Lung (tissue), 12 donors: ENCODE data around the gene SIL1. TPM values are rescaled to one million over a fixed set of nuclear protein-coding genes. Genes with fewer than 3 reads are reported as not detected.
A peak's percentile ranks its signal among the peaks of the same experiment; 100 is the strongest.

ENCODE experiments used
- ATAC-seq: fragments of 200-7000 bp; cut with Tn5 transposase; one replicate; pipeline ENCODE4 v1.9.1; 2020; ENCODE audit warnings: moderate number of reproducible peaks; ENCODE audit not compliant: insufficient read depth, low FRiP score
- DNase-seq, 3 donors: peaks; one replicate each; pipeline ENCODE4 v3.0.0-alpha.2; 2013 to 2017
- H3K27ac ChIP-seq, 2 donors: one replicate each; pipeline ENCODE4 v1.5.1; 2013; ENCODE audit warnings: mild to moderate bottlenecking in 2 of 2, moderate library complexity in 2 of 2, control low read depth in 1 of 2, inconsistent platforms in 1 of 2, low read depth in 1 of 2, low read length in 1 of 2
- H3K27me3 ChIP-seq, 3 donors: one replicate each; pipeline ENCODE4 v1.5.1; 2013; ENCODE audit warnings: low read length in 2 of 3; ENCODE audit not compliant: control insufficient read depth in 3 of 3, insufficient read depth in 3 of 3
- H3K36me3 ChIP-seq, 4 donors: one replicate each; pipeline ENCODE4 v1.5.1; 2013; ENCODE audit warnings: low read length in 4 of 4, mild to moderate bottlenecking in 1 of 4, moderate library complexity in 1 of 4; ENCODE audit not compliant: control insufficient read depth in 4 of 4, insufficient read depth in 4 of 4
- H3K4me1 ChIP-seq, 5 donors: one replicate each; pipeline ENCODE4 v1.5.1; 2013; ENCODE audit warnings: low read length in 5 of 5, mild to moderate bottlenecking in 2 of 5, moderate library complexity in 1 of 5; ENCODE audit not compliant: control insufficient read depth in 5 of 5, insufficient read depth in 5 of 5
- H3K4me3 ChIP-seq: one replicate; pipeline ENCODE4 v1.5.1; 2013; ENCODE audit warnings: mild to moderate bottlenecking, control low read depth, moderate library complexity
- H3K9ac ChIP-seq, 2 donors: one replicate each; pipeline ENCODE4 v1.5.1; 2013; ENCODE audit warnings: low read length in 2 of 2, control low read depth in 1 of 2; ENCODE audit not compliant: insufficient read depth in 1 of 2
- H3K9me3 ChIP-seq, 4 donors: one replicate each; pipeline ENCODE4 v1.5.1; 2013; ENCODE audit warnings: low read length in 3 of 4, mild to moderate bottlenecking in 1 of 4, moderate library complexity in 1 of 4; ENCODE audit not compliant: control insufficient read depth in 4 of 4, insufficient read depth in 3 of 4
- CTCF ChIP-seq: IDR thresholded peaks from 2 replicates; pipeline ENCODE4 v1.5.1; 2012; ENCODE audit warnings: mild to moderate bottlenecking; ENCODE audit errors: control extremely low read depth, extremely low read depth
- WGBS, 2 donors: extraction: QIAGEN DNeasy Blood & Tissue Kit; methylation state at CpG; one replicate each; pipeline ENCODE4 v1.1.7; 2013; 5-methylcytosine and 5-hydroxymethylcytosine counted together
- polyA plus RNA-seq, 2 donors: library from polyadenylated mRNA; stranded (reverse); fragments of 200-250 nt; gene quantifications; one replicate each; pipeline ENCODE4 v1.2.1, GENCODE V29; 2013
- total RNA-seq, 2 donors: library from RNA; depleted of rRNA in 1 of 2; stranded (reverse); fragments of >200 nt in 1 of 2; gene quantifications; one replicate each; pipeline ENCODE4 v1.2.1, GENCODE V29; 2014 to 2021
- donor health status: control.
- donor health status: control.
- donor health status: Bipolar disorder and iron deficiency.
- donor health status: healthy.
- donor health status: DM: yes; HTN: yes; CAD: no.

The SIL1 gene
- total and polyA plus RNA-seq, 4 donors: 38.5 to 109 (median 78.4) TPM

GRCh38 chr5:138949223-138949574, 249.0 kb downstream of the SIL1 start:
- DNase-seq: no peak
- TF ChIP-seq CTCF: no peak
- 90 to 95% methylated on average over 4 of the region's 4 CpGs for WGBS, 2 donors

GRCh38 chr5:138948471-138949222, 249.5 kb downstream of the SIL1 start:
- Histone ChIP-seq H3K27me3 (no peaks in the 10 kb centered on the region), H3K4me3 (no peak overlapping the region), H3K9me3 (no peaks in the 10 kb centered on the region), H3K9ac (no peak overlapping the region), H3K4me1 (peaks cover 7 to 67% (median 27%) of the 10 kb centered on the region in 5 donors), H3K36me3 (peaks cover 0 to 18% (median 14%) of the 10 kb centered on the region in 4 donors), H3K27ac (no peak overlapping the region)
- no peak for TF ChIP-seq CTCF
- ATAC-seq: no peak
- DNase-seq: peak in 2 of 3 donors; percentile 60 to 63
- WGBS, 2 donors: 86 to 89% methylated on average over 23 of the region's 23 CpGs

More at GRCh38 chr5:138949223-138949574, 249.0 kb downstream of the SIL1 start:
- H3K9ac ChIP-seq: no peak overlapping the region
- no peak for ATAC-seq
- H3K9me3 ChIP-seq: no peaks in the 10 kb centered on the region
- H3K4me3 ChIP-seq: no peak overlapping the region
- no peaks in the 10 kb centered on the region for H3K27me3 ChIP-seq
- H3K27ac ChIP-seq: no peak overlapping the region
- peaks cover 7 to 72% (median 30%) of the 10 kb centered on the region in 5 donors for H3K4me1 ChIP-seq
- peaks cover 0 to 17% (median 14%) of the 10 kb centered on the region in 4 donors for H3K36me3 ChIP-seq

GRCh38 chr5:138947780-138948179, 250.4 kb downstream of the SIL1 start:
- H3K9me3 ChIP-seq: no peaks in the 10 kb centered on the region
- DNase-seq (no peak), ATAC-seq (no peak)
- peaks cover 0 to 19% (median 14%) of the 10 kb centered on the region in 4 donors for H3K36me3 ChIP-seq
- no peak overlapping the region for H3K9ac ChIP-seq
- TF ChIP-seq CTCF: no peak
- H3K4me1 ChIP-seq: peaks cover 3 to 58% (median 21%) of the 10 kb centered on the region in 5 donors
- no peaks in the 10 kb centered on the region for H3K27me3 ChIP-seq
- H3K27ac ChIP-seq: no peak overlapping the region
- H3K4me3 ChIP-seq: no peak overlapping the region
- 94 to 97% methylated on average over 5 of the region's 5 CpGs for WGBS, 2 donors
